ENCODE measurements around the gene ZSCAN23.
"Not testable (repeated sequence)": the region's sequence is repeated elsewhere in the genome, so short reads cannot be mapped to it uniquely, and the experiment has no call there.

The ZSCAN23 gene

GRCh38 chr6:28436404-28436803 is 6.9 kb downstream of the ZSCAN23 start:
- no peak for DNase-seq

- DNase-seq, result no peak
Measured at GRCh38 chr6:28433119-28433518, 10.2 kb downstream of the ZSCAN23 start.

- DNase-seq, result no peak
Measured at GRCh38 chr6:28429781-28430180, 13.5 kb downstream of the ZSCAN23 start.

GRCh38 chr6:28425944-28426541 is 17.2 kb downstream of the ZSCAN23 start:
- no peak for DNase-seq

DNA sequence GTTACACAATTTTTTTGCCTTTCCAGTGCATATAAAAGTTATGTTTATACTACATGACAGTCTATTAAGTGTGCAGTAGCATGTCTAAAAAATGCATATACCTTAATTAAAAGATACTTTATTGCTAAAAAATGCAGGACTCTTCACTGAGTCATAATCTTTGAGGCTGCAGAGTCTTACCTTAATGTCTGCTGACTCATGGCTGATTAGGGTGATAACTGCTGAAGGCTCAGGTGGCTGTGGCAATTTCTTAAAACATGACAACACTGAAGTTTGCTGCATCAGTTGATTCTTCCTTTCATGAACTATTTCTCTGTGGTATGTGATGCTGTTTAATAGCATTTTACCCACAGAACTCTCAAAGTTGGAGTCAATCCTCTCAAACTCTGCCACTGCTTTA is 19.1 kb downstream of the ZSCAN23 start:
- no peak for DNase-seq

DNA sequence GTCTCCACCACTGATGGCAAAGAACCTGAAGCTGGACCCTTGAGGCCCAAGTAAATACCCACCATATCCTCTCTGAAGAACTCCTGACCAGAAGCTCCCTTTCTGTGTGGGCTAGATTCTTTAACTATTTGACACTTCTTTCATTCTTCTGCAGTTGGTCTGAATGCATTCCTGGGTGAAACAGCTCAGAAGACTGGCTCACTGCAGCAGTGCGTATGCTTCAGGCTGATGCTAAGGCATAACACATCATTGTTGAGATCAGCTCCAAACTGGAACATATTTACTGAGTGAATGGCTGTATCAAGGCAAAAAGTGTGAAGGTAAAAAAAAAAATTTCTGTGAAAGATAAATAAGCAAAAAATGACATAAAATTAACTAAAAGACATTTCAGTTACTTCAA is 19.7 kb downstream of the ZSCAN23 start:
- DNase-seq, result no peak

DNA sequence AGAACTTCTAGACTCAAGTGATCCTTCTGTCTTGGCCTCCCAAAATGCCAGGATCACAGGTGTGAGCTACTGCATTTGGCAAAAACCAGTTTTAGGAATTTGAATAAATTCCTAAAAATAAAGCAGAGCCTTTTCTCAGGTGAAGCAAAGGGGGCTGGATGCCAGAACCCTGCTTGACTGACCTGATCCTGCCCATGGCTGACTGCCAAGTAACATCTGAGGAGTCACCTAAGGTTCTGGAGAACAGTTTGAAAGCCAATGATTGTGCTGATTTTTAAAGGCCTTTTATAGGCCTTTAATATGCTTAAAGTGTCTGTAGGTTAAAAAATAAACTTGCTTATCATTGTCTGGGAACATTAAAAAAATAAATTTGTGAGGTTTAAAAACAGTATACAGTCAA is 29.6 kb downstream of the ZSCAN23 start:
- no peak for DNase-seq

DNA sequence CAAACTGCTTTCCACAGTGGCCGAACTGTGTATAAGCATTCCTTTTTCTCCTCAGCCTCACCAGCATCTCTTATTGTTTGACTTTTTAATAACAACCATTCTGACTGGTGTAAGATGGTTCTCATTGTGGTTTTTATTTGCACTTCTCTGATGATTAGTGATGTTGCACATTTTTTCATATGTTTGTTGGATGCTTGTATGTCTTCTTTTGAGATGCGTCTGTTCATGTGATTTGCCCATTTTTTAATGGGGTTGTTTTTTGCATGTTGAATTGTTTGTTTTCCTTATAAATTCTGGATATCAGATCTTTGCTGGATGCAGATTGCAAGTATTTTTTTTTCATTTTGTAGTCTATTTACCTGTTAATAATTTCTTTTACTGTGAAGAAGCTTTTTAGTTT is 32.5 kb downstream of the ZSCAN23 start:
- DNase-seq, result no peak

- DNase-seq, result no peak
Measured at GRCh38 chr6:28408076-28408802, 35.1 kb downstream of the ZSCAN23 start.

DNA sequence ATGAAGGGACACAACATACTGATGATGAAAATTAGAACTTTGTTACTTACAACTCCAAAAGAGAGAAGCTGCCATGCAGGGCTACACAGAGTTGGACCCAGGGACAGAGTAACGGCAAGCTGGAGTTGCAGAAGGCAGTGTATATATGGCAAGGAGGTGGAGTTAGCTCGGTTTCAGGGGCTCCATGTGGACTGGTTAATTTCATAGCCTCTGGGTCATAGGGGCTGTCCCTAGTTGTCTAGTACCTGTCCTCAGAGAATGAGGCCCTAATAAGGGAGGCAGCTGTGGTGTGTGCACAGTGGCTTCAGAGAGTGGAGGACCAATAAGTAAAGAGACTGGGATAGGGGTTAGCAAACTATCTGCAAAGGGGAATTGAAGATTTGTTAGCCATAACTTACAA is 35.9 kb downstream of the ZSCAN23 start:
- DNase-seq, result no peak

GRCh38 chr6:28403923-28404322 is 39.4 kb downstream of the ZSCAN23 start:
- not testable (repeated sequence) for DNase-seq

DNA sequence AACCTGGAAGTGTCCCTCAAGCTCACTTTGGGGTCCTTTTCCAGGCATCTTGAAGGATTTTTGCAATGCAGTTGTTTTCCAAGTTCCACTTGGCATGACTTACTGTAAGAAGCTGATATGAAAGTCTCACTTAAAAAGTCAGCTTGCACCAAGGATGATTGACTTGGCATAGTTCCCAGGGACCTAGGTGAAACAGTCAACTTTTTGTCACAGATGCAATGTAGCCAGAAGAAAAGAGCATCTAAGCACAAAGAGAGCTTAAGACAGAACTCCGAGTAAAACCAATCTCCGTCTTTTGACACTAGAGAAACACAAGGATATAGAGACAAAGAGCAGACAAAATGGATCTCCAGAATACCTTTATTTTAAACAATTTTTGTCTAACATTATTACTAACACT is 41.1 kb downstream of the ZSCAN23 start:
- no peak for DNase-seq

- DNase-seq, result no peak
Measured at GRCh38 chr6:28401172-28401571, 42.1 kb downstream of the ZSCAN23 start.

DNA sequence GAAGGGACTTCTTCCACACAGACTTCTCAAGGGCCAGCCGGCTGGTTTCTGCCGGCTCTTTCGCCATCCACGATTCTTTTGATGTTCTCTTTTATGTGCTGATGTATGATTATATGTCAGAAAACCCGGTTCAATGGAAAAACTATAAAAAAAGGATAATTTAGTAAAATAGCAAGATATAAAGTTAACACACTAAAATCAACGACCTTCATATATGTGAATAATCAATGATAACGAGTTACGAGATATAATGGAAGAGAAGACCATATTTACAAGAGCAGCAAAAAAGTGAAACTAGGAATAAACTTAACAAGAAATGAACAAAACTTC is 43.2 kb downstream of the ZSCAN23 start:
- no peak for DNase-seq

GRCh38 chr6:28399350-28400121 is 43.8 kb downstream of the ZSCAN23 start, which contains the start of gene ZSCAN12:
TSS of gene ZSCAN12 (minus strand) at chr6:28399747. CDS start at chr6:28398405, 1,342 bp downstream.
- DNase-seq, result peak; percentile 61

- no peak for DNase-seq
Measured at GRCh38 chr6:28395918-28396317, 47.4 kb downstream of the ZSCAN23 start.

- DNase-seq, result no peak
Measured at GRCh38 chr6:28393912-28394662, 49.2 kb downstream of the ZSCAN23 start.

DNA sequence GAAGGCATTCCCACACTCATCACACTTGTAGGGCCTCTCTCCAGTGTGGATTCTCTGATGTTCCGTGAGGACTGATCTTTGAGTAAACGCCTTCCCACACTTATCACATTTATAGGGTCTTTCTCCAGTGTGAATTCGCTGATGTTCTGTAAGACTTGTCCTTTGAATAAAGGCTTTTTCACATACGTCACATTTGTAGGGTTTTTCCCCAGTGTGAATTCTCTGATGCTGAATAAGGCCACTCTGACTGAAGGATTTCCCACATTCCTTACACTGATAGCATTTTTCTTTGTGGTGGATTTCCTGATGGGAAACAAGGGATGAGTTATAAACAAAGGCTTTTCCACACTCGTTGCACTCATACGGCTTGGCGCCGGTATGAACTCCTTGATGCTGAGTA is 52.6 kb downstream of the ZSCAN23 start:
- no peak for DNase-seq

DNA sequence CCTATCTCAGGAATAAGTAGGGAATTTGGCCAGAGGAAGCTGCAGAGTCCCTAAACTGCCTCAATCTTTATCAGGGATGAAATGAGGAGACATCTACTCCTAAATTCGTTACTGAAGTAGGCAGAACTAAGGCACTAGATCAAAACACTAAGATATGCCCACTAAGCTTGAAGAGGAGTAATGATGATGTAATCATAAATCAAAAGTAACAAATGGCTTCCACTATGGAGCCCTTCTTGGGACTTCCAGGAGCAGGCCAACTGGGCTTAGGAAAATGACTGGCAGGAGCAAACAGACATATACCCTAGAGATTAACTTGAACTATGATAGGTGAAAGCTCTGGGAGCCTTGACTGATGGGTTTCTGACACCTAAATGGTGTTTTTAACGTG is 59.2 kb downstream of the ZSCAN23 start:
- DNase-seq, result no peak

- no peak for DNase-seq
Measured at GRCh38 chr6:28383235-28384142, 59.8 kb downstream of the ZSCAN23 start.
